Adrenal gland (tissue), 12 donors: ENCODE results near the gene SEMA4F. TPM values are rescaled to one million over a fixed set of nuclear protein-coding genes. Genes with fewer than 3 reads are reported as not detected.

ENCODE experiments used
- DNase-seq, 7 donors: peaks; one replicate each; pipeline ENCODE4 v3.0.0-alpha.2; 2019 to 2020
- H3K27ac ChIP-seq, 5 donors: fragments of 200-600 bp; sonication (generic) in 4 of 5; 1 replicate in 3 of 5; 2 replicates in 2 of 5; pipeline versions ENCODE4 v1.5.1 to v1.8.0; 2016 to 2020; ENCODE audit warnings: mild to moderate bottlenecking in 1 of 5
- H3K27me3 ChIP-seq: fragments of 200-600 bp; 2 replicates; pipeline ENCODE4 v1.8.0; 2021
- H3K36me3 ChIP-seq, 2 donors: fragments of 200-600 bp; replicated peaks in 1 of 2; 1 replicate in 1 of 2; 2 replicates in 1 of 2; pipeline versions ENCODE4 v1.5.1 to v1.8.0; 2018 to 2022
- H3K4me1 ChIP-seq, 2 donors: fragments of 200-600 bp; replicated peaks in 1 of 2; 1 replicate in 1 of 2; 2 replicates in 1 of 2; pipeline versions ENCODE4 v1.5.1 to v1.8.0; 2018 to 2021
- H3K4me3 ChIP-seq, 4 donors: fragments of 200-600 bp; sonication (generic) in 3 of 4; one replicate each; pipeline ENCODE4 v1.5.1; 2016 to 2018
- H3K9me3 ChIP-seq, 3 donors: fragments of 200-600 bp; sonication (generic) in 1 of 3; replicated peaks in 1 of 3; 1 replicate in 2 of 3; 2 replicates in 1 of 3; pipeline versions ENCODE4 v1.5.1 to v1.8.0; 2016 to 2021
- POLR2A ChIP-seq, 2 donors: fragments of 450-650 bp; IDR thresholded peaks; one replicate each; pipeline ENCODE4 v1.6.1; 2017; ENCODE audit warnings: antibody characterized with exemption in 2 of 2, mild to moderate bottlenecking in 2 of 2, moderate library complexity in 1 of 2
- WGBS, 4 donors: extraction: QIAGEN DNeasy Blood & Tissue Kit in 2 of 4; methylation state at CpG; one replicate each; pipeline versions ENCODE4 v1.1.5 to v1.1.7; 2013 to 2017; 5-methylcytosine and 5-hydroxymethylcytosine counted together
- intact Hi-C, 2 donors: fragments of 100-400 bp; cut with DNase I; formaldehyde crosslinking; loops; one replicate each; pipeline versions ENCODE4 v1.14.1 to v1.15.0; 2022 to 2023
- polyA plus RNA-seq, 3 donors: library from polyadenylated mRNA; stranded (reverse); fragments of 200-250 nt in 2 of 3; fragments of 350-450 nt in 1 of 3; fragmentation: Illumina TruSeq in 1 of 3; extraction: RNeasy Lipid Tissue Mini Kit (QIAGEN cat#74804) in 1 of 3; gene quantifications; one replicate each; pipeline ENCODE4 v1.2.3, GENCODE V29; 2013 to 2014
- total RNA-seq, 9 donors: library from RNA; depleted of rRNA in 4 of 9; stranded (reverse); fragments of >200 nt in 4 of 9; fragments of 120-200 nt in 1 of 9; fragmentation: NEBNext Ultra II Directional in 1 of 9; extraction: Animal tissue kit (Norgen Biotek cat#: 25700) in 1 of 9; gene quantifications; one replicate each; pipeline versions ENCODE4 v1.1.0 to v1.2.4, GENCODE V29; 2013 to 2023
- TF ChIP-seq, protein P1 (sequence below), 6 experiments: fragments of 450-650 bp in 4 of 6; fragments of 200-600 bp in 2 of 6; sonication (generic) in 1 of 6; IDR thresholded peaks; 1 replicate in 5 of 6; 2 replicates in 1 of 6; pipeline versions ENCODE4 v1.5.1 to v1.8.0; 2016 to 2021; ENCODE audit warnings: antibody characterized with exemption in 6 of 6, mild to moderate bottlenecking in 2 of 6, moderate library complexity in 1 of 6
- donor health status: healthy with polysubstance abuse.
- donor health status: Bipolar disorder and iron deficiency.
- donor health status: DM: yes; HTN: yes; CAD: no.
- donor health status: DM: no; HTN: no; CAD: no.
- donor health status: DM: no; HTN: no; CAD: no.
- donor health status: DM: yes; HTN: yes; CAD: no.

The SEMA4F gene
- total and polyA plus RNA-seq, 12 donors, result 1.9 to 11.3 (median 3.9) TPM

DNA sequence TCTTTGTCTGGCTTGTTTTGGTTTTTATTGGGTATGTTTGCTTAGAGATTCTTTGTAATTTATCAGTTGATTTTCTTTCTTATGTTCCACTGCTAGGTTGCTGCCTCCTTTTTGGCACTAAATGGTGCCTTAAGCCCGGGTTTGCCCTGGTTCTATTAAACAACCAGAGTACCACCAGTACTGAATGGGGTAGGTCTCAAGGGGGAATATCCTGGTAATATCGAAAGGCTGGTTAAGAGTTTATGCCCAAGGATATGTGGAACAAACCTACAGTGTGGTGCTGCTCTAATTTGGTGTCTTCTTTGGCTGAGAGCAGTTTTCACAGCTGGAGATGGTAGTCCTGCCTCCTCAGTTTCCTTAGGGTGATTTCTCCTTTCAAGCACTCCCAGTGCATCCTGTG, 76.5 kb downstream of the SEMA4F start:
- H3K36me3 ChIP-seq, result no peaks in the 10 kb centered on the region
- TF ChIP-seq, protein P1, sequence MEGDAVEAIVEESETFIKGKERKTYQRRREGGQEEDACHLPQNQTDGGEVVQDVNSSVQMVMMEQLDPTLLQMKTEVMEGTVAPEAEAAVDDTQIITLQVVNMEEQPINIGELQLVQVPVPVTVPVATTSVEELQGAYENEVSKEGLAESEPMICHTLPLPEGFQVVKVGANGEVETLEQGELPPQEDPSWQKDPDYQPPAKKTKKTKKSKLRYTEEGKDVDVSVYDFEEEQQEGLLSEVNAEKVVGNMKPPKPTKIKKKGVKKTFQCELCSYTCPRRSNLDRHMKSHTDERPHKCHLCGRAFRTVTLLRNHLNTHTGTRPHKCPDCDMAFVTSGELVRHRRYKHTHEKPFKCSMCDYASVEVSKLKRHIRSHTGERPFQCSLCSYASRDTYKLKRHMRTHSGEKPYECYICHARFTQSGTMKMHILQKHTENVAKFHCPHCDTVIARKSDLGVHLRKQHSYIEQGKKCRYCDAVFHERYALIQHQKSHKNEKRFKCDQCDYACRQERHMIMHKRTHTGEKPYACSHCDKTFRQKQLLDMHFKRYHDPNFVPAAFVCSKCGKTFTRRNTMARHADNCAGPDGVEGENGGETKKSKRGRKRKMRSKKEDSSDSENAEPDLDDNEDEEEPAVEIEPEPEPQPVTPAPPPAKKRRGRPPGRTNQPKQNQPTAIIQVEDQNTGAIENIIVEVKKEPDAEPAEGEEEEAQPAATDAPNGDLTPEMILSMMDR (IDR thresholded peaks at IDR 0.05), result no peak
- no peak for TF ChIP-seq POLR2A (IDR thresholded peaks at IDR 0.05)
- H3K4me3 ChIP-seq, result no peak overlapping the region
- intact Hi-C loops, result no loop called here
- no peaks in the 10 kb centered on the region for H3K4me1 ChIP-seq
- 70 to 83% (median 78%) methylated on average over 2 of the region's 2 CpGs for WGBS, 4 donors
- no peaks in the 10 kb centered on the region for H3K27me3 ChIP-seq
- no peak for DNase-seq
- no peaks in the 10 kb centered on the region for H3K9me3 ChIP-seq
- H3K27ac ChIP-seq, result no peak overlapping the region

Other genes with a start within 250 kb of the SEMA4F start
- gene C2orf81, start 232.6 kb upstream of the SEMA4F start, total RNA-seq, result 1 to 10 TPM in 5 of 9 donors, under 1 TPM in 4; 0.36 to 4.7 (median 1.7) TPM
- 1 to 10 TPM in 2 of 3 donors, under 1 TPM in 1; 0.46 to 7.1 (median 4.5) TPM for gene C2orf81, start 232.6 kb upstream of the SEMA4F start, polyA plus RNA-seq
- 10 to 100 TPM in 7 of 9 donors, 1 to 10 TPM in 2; 7.5 to 23.9 (median 14.5) TPM for gene WDR54, start 232.5 kb upstream of the SEMA4F start, total RNA-seq
- 10 to 100 TPM in 2 of 3 donors, 1 to 10 TPM in 1; 6.4 to 20.2 (median 14.4) TPM for gene WDR54, start 232.5 kb upstream of the SEMA4F start, polyA plus RNA-seq
- gene RTKN, start 212.3 kb upstream of the SEMA4F start, total RNA-seq, result 10 to 100 TPM in 8 of 9 donors, 1 to 10 TPM in 1; 9.7 to 21.2 (median 13.8) TPM
- 10 to 100 TPM in 2 of 3 donors, 1 to 10 TPM in 1; 7.4 to 35.6 (median 17.3) TPM for gene RTKN, start 212.3 kb upstream of the SEMA4F start, polyA plus RNA-seq
- 100 to 1,000 TPM in 1 of 9 donors, 10 to 100 TPM in 8; 13.6 to 108 (median 35.4) TPM for gene INO80B, start 199.2 kb upstream of the SEMA4F start, total RNA-seq
- gene INO80B, start 199.2 kb upstream of the SEMA4F start, polyA plus RNA-seq, result 100 to 1,000 TPM in 2 of 3 donors, 10 to 100 TPM in 1; 40.5 to 133 (median 124) TPM
- gene WBP1, start 195.8 kb upstream of the SEMA4F start, total RNA-seq, result 100 to 1,000 TPM in 7 of 9 donors, 10 to 100 TPM in 2; 60.9 to 176 (median 114) TPM
- gene WBP1, start 195.8 kb upstream of the SEMA4F start, polyA plus RNA-seq, result 100 to 1,000 TPM in 2 of 3 donors, 10 to 100 TPM in 1; 56.9 to 267 (median 244) TPM
- 10 to 100 TPM; 32.9 to 72.6 (median 46.5) TPM for gene MOGS, start 188.9 kb upstream of the SEMA4F start, total RNA-seq
- 10 to 100 TPM; 25.9 to 60.7 (median 46.4) TPM for gene MOGS, start 188.9 kb upstream of the SEMA4F start, polyA plus RNA-seq
- 100 to 1,000 TPM in 6 of 9 donors, 10 to 100 TPM in 3; 30.2 to 191 (median 140) TPM for gene MRPL53, start 181.6 kb upstream of the SEMA4F start, total RNA-seq
- gene MRPL53, start 181.6 kb upstream of the SEMA4F start, polyA plus RNA-seq, result 100 to 1,000 TPM in 2 of 3 donors, 10 to 100 TPM in 1; 26.4 to 167 (median 129) TPM
- 10 to 100 TPM in 7 of 9 donors, 1 to 10 TPM in 2; 7.4 to 46.0 (median 13.3) TPM for gene CCDC142, start 171.2 kb upstream of the SEMA4F start, total RNA-seq
- 10 to 100 TPM in 1 of 3 donors, 1 to 10 TPM in 2; 3.2 to 17.5 (median 4.6) TPM for gene CCDC142, start 171.2 kb upstream of the SEMA4F start, polyA plus RNA-seq
- 10 to 100 TPM; 12.6 to 38.6 (median 20.1) TPM for gene TTC31, start 171.2 kb upstream of the SEMA4F start, total RNA-seq
- gene TTC31, start 171.2 kb upstream of the SEMA4F start, polyA plus RNA-seq, result 10 to 100 TPM; 11.1 to 35.3 (median 21.7) TPM
- 1 to 10 TPM in 2 of 9 donors, under 1 TPM in 6, not detected in 1; 0.18 to 2.0 (median 0.76) TPM for gene LBX2, start 154.6 kb upstream of the SEMA4F start, total RNA-seq
- gene LBX2, start 154.6 kb upstream of the SEMA4F start, polyA plus RNA-seq, result under 1 TPM in 2 of 3 donors, not detected in 1; 0.40 to 0.72 TPM
- 10 to 100 TPM; 15.4 to 38.9 (median 21.1) TPM for gene PCGF1, start 146.6 kb upstream of the SEMA4F start, total RNA-seq
- 10 to 100 TPM; 35.4 to 38.3 (median 37.2) TPM for gene PCGF1, start 146.6 kb upstream of the SEMA4F start, polyA plus RNA-seq
- 1 to 10 TPM in 4 of 9 donors, under 1 TPM in 1, not detected in 4; 0.46 to 3.9 (median 3.7) TPM for gene TLX2, start 139.8 kb upstream of the SEMA4F start, total RNA-seq
- gene TLX2, start 139.8 kb upstream of the SEMA4F start, polyA plus RNA-seq, result 10 to 100 TPM in 1 of 3 donors, 1 to 10 TPM in 1, under 1 TPM in 1; 0.75 to 22.8 (median 3.2) TPM
- gene DQX1, start 128.0 kb upstream of the SEMA4F start, total RNA-seq, result under 1 TPM in 2 of 9 donors, not detected in 7; 0.17 to 0.31 TPM
- gene DQX1, start 128.0 kb upstream of the SEMA4F start, polyA plus RNA-seq, result under 1 TPM in 2 of 3 donors, not detected in 1; 0.17 to 0.32 TPM
- gene AUP1, start 124.5 kb upstream of the SEMA4F start, total RNA-seq, result 100 to 1,000 TPM in 6 of 9 donors, 10 to 100 TPM in 3; 88.5 to 124 (median 109) TPM
- 100 to 1,000 TPM; 118 to 527 (median 329) TPM for gene AUP1, start 124.5 kb upstream of the SEMA4F start, polyA plus RNA-seq
- 10 to 100 TPM; 19.1 to 47.4 (median 37.0) TPM for gene HTRA2, start 124.3 kb upstream of the SEMA4F start, total RNA-seq
- gene HTRA2, start 124.3 kb upstream of the SEMA4F start, polyA plus RNA-seq, result 10 to 100 TPM; 25.6 to 42.0 (median 29.0) TPM
- 10 to 100 TPM in 7 of 9 donors, 1 to 10 TPM in 2; 7.7 to 26.4 (median 12.8) TPM for gene LOXL3, start 100.3 kb upstream of the SEMA4F start, total RNA-seq
- 10 to 100 TPM in 2 of 3 donors, 1 to 10 TPM in 1; 3.6 to 13.6 (median 11.2) TPM for gene LOXL3, start 100.3 kb upstream of the SEMA4F start, polyA plus RNA-seq
- gene DOK1, start 99.5 kb upstream of the SEMA4F start, total RNA-seq, result 10 to 100 TPM; 15.2 to 49.6 (median 22.8) TPM
- gene DOK1, start 99.5 kb upstream of the SEMA4F start, polyA plus RNA-seq, result 10 to 100 TPM in 1 of 3 donors, 1 to 10 TPM in 2; 4.0 to 11.3 (median 5.5) TPM
- 1 to 10 TPM in 2 of 9 donors, under 1 TPM in 6, not detected in 1; 0.47 to 2.2 (median 0.88) TPM for gene M1AP, start 5.9 kb upstream of the SEMA4F start, total RNA-seq
- gene M1AP, start 5.9 kb upstream of the SEMA4F start, polyA plus RNA-seq, result 1 to 10 TPM in 1 of 3 donors, under 1 TPM in 2; 0.55 to 1.3 (median 0.84) TPM
- gene HK2, start 179.9 kb downstream of the SEMA4F start, total RNA-seq, result 10 to 100 TPM in 3 of 9 donors, 1 to 10 TPM in 6; 1.2 to 11.7 (median 5.2) TPM
- 1 to 10 TPM; 1.5 to 5.9 (median 2.2) TPM for gene HK2, start 179.9 kb downstream of the SEMA4F start, polyA plus RNA-seq